H9 (cell line): ENCODE data around the gene NKAIN2. TPM values are rescaled to one million over a fixed set of nuclear protein-coding genes. Genes with fewer than 3 reads are reported as not detected.

Experiments
- DNase-seq: peaks from one replicate; pipeline ENCODE4 v3.0.0-alpha.2; 2017
- H2AFZ ChIP-seq: one replicate; pipeline ENCODE4 v1.6.1; 2013; ENCODE audit warnings: mild to moderate bottlenecking, low read length, control low read depth, moderate library complexity
- H2AK5ac ChIP-seq: 2 replicates; pipeline ENCODE4 v1.6.1; 2013; ENCODE audit warnings: low read length, control low read depth, mixed read lengths; ENCODE audit not compliant: insufficient read length
- H2BK120ac ChIP-seq: one replicate; pipeline ENCODE4 v1.6.1; 2013; ENCODE audit warnings: low read depth, mild to moderate bottlenecking, low read length, control low read depth, inconsistent platforms; ENCODE audit not compliant: poor library complexity, severe bottlenecking
- H2BK12ac ChIP-seq: 2 replicates; pipeline ENCODE4 v1.6.1; 2013; ENCODE audit warnings: low read length, control low read depth, mixed read lengths, low read depth; ENCODE audit not compliant: insufficient read length
- H2BK15ac ChIP-seq: 2 replicates; pipeline ENCODE4 v1.6.1; 2013; ENCODE audit warnings: low read depth, low read length, control low read depth
- H2BK20ac ChIP-seq: one replicate; pipeline ENCODE4 v1.6.1; 2013; ENCODE audit warnings: low read depth, mild to moderate bottlenecking, low read length, control low read depth, inconsistent platforms; ENCODE audit not compliant: poor library complexity, severe bottlenecking
- H2BK5ac ChIP-seq: 2 replicates; pipeline ENCODE4 v1.6.1; 2013; ENCODE audit warnings: low read length, control low read depth, mixed read lengths; ENCODE audit not compliant: insufficient read length
- H3K14ac ChIP-seq: 2 replicates; pipeline ENCODE4 v1.6.1; 2013; ENCODE audit warnings: low read length, control low read depth; ENCODE audit not compliant: insufficient read depth
- H3K18ac ChIP-seq: 2 replicates; pipeline ENCODE4 v1.6.1; 2013; ENCODE audit warnings: low read depth, mild to moderate bottlenecking, mixed read lengths, low read length, control low read depth; ENCODE audit not compliant: insufficient read length
- H3K23ac ChIP-seq: 2 replicates; pipeline ENCODE4 v1.6.1; 2013; ENCODE audit warnings: low read length, control low read depth, mixed read lengths, low read depth; ENCODE audit not compliant: insufficient read length
- H3K23me2 ChIP-seq: 2 replicates; pipeline ENCODE4 v1.6.1; 2013; ENCODE audit warnings: low read depth, mild to moderate bottlenecking, mixed read lengths, low read length, control low read depth; ENCODE audit not compliant: insufficient read length, poor library complexity, severe bottlenecking
- H3K27ac ChIP-seq: 2 replicates; pipeline ENCODE4 v1.5.1; 2013; ENCODE audit warnings: low read length, control low read depth, mixed read lengths, low read depth; ENCODE audit not compliant: insufficient read length
- H3K27me3 ChIP-seq: 2 replicates; pipeline ENCODE4 v1.6.1; 2013; ENCODE audit warnings: low read length, control low read depth, inconsistent platforms; ENCODE audit not compliant: insufficient read depth
- H3K4ac ChIP-seq: 2 replicates; pipeline ENCODE4 v1.6.1; 2013; ENCODE audit warnings: low read depth, mild to moderate bottlenecking, control low read depth, inconsistent platforms, low read length, moderate library complexity
- H3K4me1 ChIP-seq: 2 replicates; pipeline ENCODE4 v1.6.1; 2013; ENCODE audit warnings: low read length, control low read depth, inconsistent platforms; ENCODE audit not compliant: insufficient read depth
- H3K4me2 ChIP-seq: 2 replicates; pipeline ENCODE4 v1.6.1; 2013; ENCODE audit warnings: low read length, control low read depth, mixed read lengths; ENCODE audit not compliant: insufficient read length, insufficient read depth
- H3K56ac ChIP-seq: 2 replicates; pipeline ENCODE4 v1.6.1; 2013; ENCODE audit warnings: low read depth, mild to moderate bottlenecking, mixed read lengths, low read length, control low read depth; ENCODE audit not compliant: insufficient read length
- H3K79me1 ChIP-seq: 2 replicates; pipeline ENCODE4 v1.6.1; 2013; ENCODE audit warnings: low read depth, mild to moderate bottlenecking, moderate library complexity, low read length, control low read depth, inconsistent platforms; ENCODE audit not compliant: insufficient read depth, poor library complexity, severe bottlenecking
- H3K79me2 ChIP-seq: 2 replicates; pipeline ENCODE4 v1.6.1; 2013; ENCODE audit warnings: low read length, control low read depth, inconsistent platforms; ENCODE audit not compliant: insufficient read depth
- H3K9ac ChIP-seq: 2 replicates; pipeline ENCODE4 v1.6.1; 2013; ENCODE audit warnings: low read length, control low read depth, mixed read lengths; ENCODE audit not compliant: insufficient read length; ENCODE audit errors: extremely low read depth
- H3K9me3 ChIP-seq: one replicate; pipeline ENCODE4 v1.6.1; 2013; ENCODE audit warnings: low read depth, low read length, inconsistent platforms; ENCODE audit not compliant: control insufficient read depth
- H3T11ph ChIP-seq: one replicate; pipeline ENCODE4 v1.6.1; 2013; ENCODE audit warnings: mild to moderate bottlenecking, low read length, control low read depth, inconsistent platforms
- H4K20me1 ChIP-seq: one replicate; pipeline ENCODE4 v1.6.1; 2013; ENCODE audit not compliant: control insufficient read depth, insufficient read length, insufficient read depth
- H4K5ac ChIP-seq: 2 replicates; pipeline ENCODE4 v1.6.1; 2013; ENCODE audit warnings: low read depth, mild to moderate bottlenecking, mixed read lengths, low read length, control low read depth; ENCODE audit not compliant: insufficient read length
- H4K8ac ChIP-seq: replicated peaks from 2 replicates; pipeline ENCODE4 v1.6.1; 2013; ENCODE audit warnings: low read length, control low read depth, mixed read lengths, low read depth; ENCODE audit not compliant: insufficient read length
- H4K91ac ChIP-seq: 2 replicates; pipeline ENCODE4 v1.6.1; 2013; ENCODE audit warnings: low read depth, mild to moderate bottlenecking, moderate library complexity, mixed read lengths, low read length, control low read depth; ENCODE audit not compliant: insufficient read length
- H3K27ac Mint-ChIP-seq, 3 experiments: 2 replicates in 2 of 3; 3 replicates in 1 of 3; pipeline ENCODE4 v1.8.0; 2020 to 2021; ENCODE audit warnings: mixed read lengths in 3 of 3, mild to moderate bottlenecking in 1 of 3, moderate library complexity in 1 of 3
- H3K27me3 Mint-ChIP-seq: 2 replicates; pipeline ENCODE4 v1.8.0; 2021; ENCODE audit warnings: low read depth, mild to moderate bottlenecking, moderate library complexity, mixed read lengths
- H3K36me3 Mint-ChIP-seq, 3 experiments: 2 replicates in 2 of 3; 3 replicates in 1 of 3; pipeline ENCODE4 v1.8.0; 2020 to 2021; ENCODE audit warnings: low read depth in 3 of 3, mixed read lengths in 3 of 3; ENCODE audit not compliant: insufficient read depth in 1 of 3
- H3K4me1 Mint-ChIP-seq, 2 experiments: 2 replicates each; pipeline ENCODE4 v1.8.0; 2020; ENCODE audit warnings: mixed read lengths in 2 of 2
- H3K4me3 Mint-ChIP-seq, 2 experiments: 2 replicates in 1 of 2; 3 replicates in 1 of 2; pipeline ENCODE4 v1.8.0; 2020 to 2021; ENCODE audit warnings: mild to moderate bottlenecking in 2 of 2, mixed read lengths in 2 of 2, moderate library complexity in 1 of 2
- H3K9me3 Mint-ChIP-seq, 2 experiments: 2 replicates in 1 of 2; 3 replicates in 1 of 2; pipeline ENCODE4 v1.8.0; 2020; ENCODE audit warnings: mild to moderate bottlenecking in 2 of 2, mixed read lengths in 2 of 2, moderate library complexity in 1 of 2
- CTCF ChIP-seq: fragments of 200-600 bp; sonication (generic); conservative IDR thresholded peaks from 3 replicates; pipeline ENCODE4 v1.8.0; 2021; ENCODE audit warnings: antibody characterized with exemption, mild to moderate bottlenecking
- WGBS: extraction: QIAGEN DNeasy Blood & Tissue Kit; methylation state at CpG from one replicate; pipeline ENCODE4 v1.1.7; 2013; ENCODE audit warnings: missing lambda C conversion rate, low lambda C conversion rate, mixed read lengths; ENCODE audit not compliant: insufficient read length; ENCODE audit errors: extremely low coverage; 5-methylcytosine and 5-hydroxymethylcytosine counted together
- total RNA-seq: library from RNA; stranded (reverse); gene quantifications from 2 replicates; pipeline ENCODE4 v1.2.1, GENCODE V29; 2021

Gene NKAIN2
- total RNA-seq, 1 experiment from 2014 or later: 0.17 TPM

- Histone ChIP-seq H3K23me2 (no peaks in the 10 kb centered on the region), H4K20me1 (no peaks in the 10 kb centered on the region), H3K4me1 (no peaks in the 10 kb centered on the region), H2AFZ (no peak overlapping the region), H3K79me1 (no peaks in the 10 kb centered on the region), H3K27me3 (no peaks in the 10 kb centered on the region), H2BK5ac (no peak overlapping the region), H2AK5ac (no peak overlapping the region), H2BK20ac (no peak overlapping the region), H2BK12ac (no peak overlapping the region), H3K4me2 (no peak overlapping the region), H2BK120ac (no peak overlapping the region), H3K56ac (no peak overlapping the region), H3K9ac (no peak overlapping the region), H2BK15ac (no peak overlapping the region), H3K23ac (no peak overlapping the region), H3K14ac (no peak overlapping the region), H4K8ac (no peak overlapping the region), H4K91ac (no peak overlapping the region), H3K27ac (no peak overlapping the region), H3K79me2 (no peaks in the 10 kb centered on the region), H3K4ac (no peak overlapping the region), H3K18ac (no peak overlapping the region), H4K5ac (no peak overlapping the region), H3K9me3 (no peaks in the 10 kb centered on the region), H3T11ph (no peak overlapping the region)
- Mint-ChIP-seq H3K4me1 (peaks cover 4 to 6% of the 10 kb centered on the region in 2 experiments), H3K27me3 (peaks cover 4% of the 10 kb centered on the region), H3K9me3 (peaks cover 2 to 6% of the 10 kb centered on the region in 2 experiments; a peak in 2 of 5 replicates), H3K4me3 (no peak overlapping the region), H3K36me3 (peaks cover 4 to 6% (median 6%) of the 10 kb centered on the region in 3 experiments; a peak in 5 of 7 replicates), H3K27ac (no peak overlapping the region)
- no CpG with 5 or more reads among the region's 1 CpG for WGBS
- no peak for TF ChIP-seq CTCF
- DNase-seq: no peak
Measured at GRCh38 chr6:124859366-124859765, 1055.7 kb downstream of the NKAIN2 start.
